Osteocyte (in vitro differentiated cells): Measurements from ENCODE around the gene KSR1. TPM values are rescaled to one million over a fixed set of nuclear protein-coding genes. Genes with fewer than 3 reads are reported as not detected.

Source experiments
- DNase-seq: peaks from one replicate; pipeline ENCODE4 v3.0.0; 2021; ENCODE audit warnings: mixed read lengths; ENCODE audit not compliant: unreplicated experiment; ENCODE audit errors: extremely low spot score
- H3K27ac Mint-ChIP-seq: one replicate; pipeline ENCODE4 v1.8.0; 2021; ENCODE audit warnings: mild to moderate bottlenecking, mixed read lengths; ENCODE audit not compliant: unreplicated experiment
- H3K27me3 Mint-ChIP-seq: one replicate; pipeline ENCODE4 v1.8.0; 2021; ENCODE audit warnings: mixed read lengths; ENCODE audit not compliant: unreplicated experiment
- H3K36me3 Mint-ChIP-seq: one replicate; pipeline ENCODE4 v1.8.0; 2021; ENCODE audit warnings: mixed read lengths; ENCODE audit not compliant: unreplicated experiment
- H3K4me1 Mint-ChIP-seq: one replicate; pipeline ENCODE4 v1.8.0; 2021; ENCODE audit warnings: mixed read lengths; ENCODE audit not compliant: unreplicated experiment
- H3K4me3 Mint-ChIP-seq: one replicate; pipeline ENCODE4 v1.8.0; 2021; ENCODE audit warnings: mild to moderate bottlenecking, moderate library complexity, mixed read lengths; ENCODE audit not compliant: unreplicated experiment
- H3K9me3 Mint-ChIP-seq: one replicate; pipeline ENCODE4 v1.8.0; 2021; ENCODE audit warnings: mixed read lengths; ENCODE audit not compliant: unreplicated experiment
- CTCF ChIP-seq: fragments of 200-600 bp; sonication (generic); IDR thresholded peaks from 2 replicates; pipeline ENCODE4 v1.5.0; 2021; ENCODE audit warnings: antibody characterized with exemption, mild to moderate bottlenecking, moderate library complexity
- total RNA-seq: library from RNA; stranded (reverse); gene quantifications from 2 replicates; pipeline ENCODE4 v1.2.1, GENCODE V29; 2021

Gene KSR1
- total RNA-seq, 1 donor from 2014 or later: 63.4 TPM

GRCh38 chr17:27553019-27553511 is 96.8 kb downstream of the KSR1 start:
- no peak for TF ChIP-seq CTCF
- no peaks in the 10 kb centered on the region for H3K27me3 Mint-ChIP-seq
- no peak overlapping the region for H3K27ac Mint-ChIP-seq
- peaks cover 43% of the 10 kb centered on the region for H3K4me1 Mint-ChIP-seq
- DNase-seq: no peak
- H3K4me3 Mint-ChIP-seq: no peak overlapping the region
- H3K36me3 Mint-ChIP-seq: peaks cover 17% of the 10 kb centered on the region
- H3K9me3 Mint-ChIP-seq: no peaks in the 10 kb centered on the region

GRCh38 chr17:27554152-27554551 is 97.9 kb downstream of the KSR1 start:
- Mint-ChIP-seq H3K27me3 (no peaks in the 10 kb centered on the region), H3K36me3 (peaks cover 19% of the 10 kb centered on the region), H3K27ac (no peak overlapping the region), H3K4me1 (peaks cover 50% of the 10 kb centered on the region), H3K9me3 (no peaks in the 10 kb centered on the region), H3K4me3 (no peak overlapping the region)
- DNase-seq: no peak
- TF ChIP-seq CTCF: no peak

GRCh38 chr17:27554911-27555310 is 98.7 kb downstream of the KSR1 start:
- Mint-ChIP-seq H3K27me3 (no peaks in the 10 kb centered on the region), H3K4me3 (no peak overlapping the region), H3K4me1 (peaks cover 57% of the 10 kb centered on the region), H3K27ac (no peak overlapping the region), H3K9me3 (no peaks in the 10 kb centered on the region), H3K36me3 (peaks cover 19% of the 10 kb centered on the region)
- no peak for TF ChIP-seq CTCF
- DNase-seq: no peak

- peaks cover 62% of the 10 kb centered on the region for H3K4me1 Mint-ChIP-seq
- H3K4me3 Mint-ChIP-seq: no peak overlapping the region
- TF ChIP-seq CTCF: no peak
- H3K36me3 Mint-ChIP-seq: peaks cover 19% of the 10 kb centered on the region
- H3K9me3 Mint-ChIP-seq: no peaks in the 10 kb centered on the region
- H3K27me3 Mint-ChIP-seq: no peaks in the 10 kb centered on the region
- DNase-seq: no peak
- H3K27ac Mint-ChIP-seq: no peak overlapping the region
Measured at GRCh38 chr17:27555339-27555738, 99.1 kb downstream of the KSR1 start.

- H3K4me1 Mint-ChIP-seq: peaks cover 50% of the 10 kb centered on the region
- no peak overlapping the region for H3K4me3 Mint-ChIP-seq
- H3K27ac Mint-ChIP-seq: no peak overlapping the region
- no peak for DNase-seq
- no peaks in the 10 kb centered on the region for H3K9me3 Mint-ChIP-seq
- no peak for TF ChIP-seq CTCF
- H3K27me3 Mint-ChIP-seq: no peaks in the 10 kb centered on the region
- peaks cover 14% of the 10 kb centered on the region for H3K36me3 Mint-ChIP-seq
Measured at GRCh38 chr17:27558341-27558740, 102.1 kb downstream of the KSR1 start.
